Liver (tissue), 3 donors: Measurements from ENCODE around the gene SLC14A1.

ENCODE experiments used
- CTCF ChIP-seq: fragments of 150-350 bp; IDR thresholded peaks from 2 replicates; pipeline ENCODE4 v1.5.1; 2017; ENCODE audit warnings: improper control_type of control experiment, low read depth, low read length; ENCODE audit not compliant: missing input control
- JUND ChIP-seq, 2 donors: IDR thresholded peaks; 2 replicates each; pipeline ENCODE4 v1.6.1; 2016; ENCODE audit warnings: antibody characterized with exemption in 2 of 2
- RAD21 ChIP-seq, 2 donors: IDR thresholded peaks; 2 replicates each; pipeline ENCODE4 v1.6.1; 2016; ENCODE audit warnings: antibody characterized with exemption in 2 of 2, mild to moderate bottlenecking in 2 of 2
- REST ChIP-seq: IDR thresholded peaks from 2 replicates; pipeline ENCODE4 v1.6.1; 2016; ENCODE audit warnings: antibody characterized with exemption, mild to moderate bottlenecking
- RXRA ChIP-seq, 2 donors: IDR thresholded peaks; 2 replicates each; pipeline ENCODE4 v1.6.1; 2017 to 2018; ENCODE audit warnings: antibody characterized with exemption in 2 of 2, mild to moderate bottlenecking in 1 of 2
- SP1 ChIP-seq: IDR thresholded peaks from 2 replicates; pipeline ENCODE4 v1.6.1; 2018; ENCODE audit warnings: antibody characterized with exemption, mild to moderate bottlenecking
- TAF1 ChIP-seq: conservative IDR thresholded peaks from 2 replicates; pipeline ENCODE4 v1.6.1; 2016; ENCODE audit warnings: antibody characterized with exemption, mild to moderate bottlenecking
- donor health status: healthy.
- donor health status: healthy.

- TF ChIP-seq SP1 (no peak), CTCF (no peak), RXRA (IDR thresholded peaks at IDR 0.05) (no peak), RAD21 (IDR thresholded peaks at IDR 0.05) (no peak), TAF1 (no peak), JUND (IDR thresholded peaks at IDR 0.05) (no peak), REST (no peak)
These were observed 10.5 kb downstream of the SLC14A1 start for GRCh38 chr18:45734505-45734904.
